Mesothelial cell of epicardium (in vitro differentiated cells): Measurements from ENCODE around the gene DHX32. TPM values are rescaled to one million over a fixed set of nuclear protein-coding genes. Genes with fewer than 3 reads are reported as not detected.
A peak's percentile ranks its signal among the peaks of the same experiment; 100 is the strongest.

Source experiments
- DNase-seq, 2 experiments: peaks; one replicate each; pipeline ENCODE4 v3.0.0; 2021; ENCODE audit warnings: low spot score in 2 of 2; ENCODE audit not compliant: unreplicated experiment in 2 of 2
- H3K27ac Mint-ChIP-seq: 2 replicates; pipeline ENCODE4 v1.8.0; 2021; ENCODE audit warnings: mixed read lengths
- H3K27me3 Mint-ChIP-seq: 2 replicates; pipeline ENCODE4 v1.8.0; 2021; ENCODE audit warnings: low read depth, mixed read lengths
- H3K36me3 Mint-ChIP-seq: 2 replicates; pipeline ENCODE4 v1.8.0; 2021; ENCODE audit warnings: mixed read lengths
- H3K4me1 Mint-ChIP-seq: 2 replicates; pipeline ENCODE4 v1.8.0; 2021; ENCODE audit warnings: mixed read lengths
- H3K4me3 Mint-ChIP-seq: 2 replicates; pipeline ENCODE4 v1.8.0; 2021; ENCODE audit warnings: mild to moderate bottlenecking, moderate library complexity, mixed read lengths
- H3K9me3 Mint-ChIP-seq: 2 replicates; pipeline ENCODE4 v1.8.0; 2021; ENCODE audit warnings: mixed read lengths
- CTCF ChIP-seq: fragments of 200-600 bp; sonication (generic); IDR thresholded peaks from one replicate; pipeline ENCODE4 v1.5.0; 2021; ENCODE audit warnings: antibody characterized with exemption; ENCODE audit not compliant: unreplicated experiment
- total RNA-seq: library from RNA; stranded (reverse); gene quantifications from 3 replicates; pipeline ENCODE4 v1.2.1, GENCODE V29; 2021

The DHX32 gene
- total RNA-seq, 1 donor from 2014 or later = 30.0 TPM

DNA sequence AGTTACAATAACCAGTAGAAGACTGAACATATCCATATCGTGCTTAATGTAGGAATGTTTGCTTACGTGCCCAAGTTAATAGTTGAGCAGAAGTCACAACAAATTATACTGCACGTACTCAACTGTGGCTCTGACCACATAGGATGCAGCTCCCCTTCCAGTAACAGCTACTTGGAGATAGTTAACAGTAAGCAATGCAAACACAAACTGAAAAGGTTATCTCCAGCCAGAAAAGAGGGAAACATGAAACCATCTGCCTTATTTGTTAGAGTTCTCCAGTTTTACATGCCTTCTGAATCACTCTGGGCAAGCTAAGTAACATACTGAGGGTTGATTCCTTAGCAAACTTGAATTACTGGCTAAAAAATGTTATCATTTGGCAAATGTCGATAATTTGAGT, 9.8 kb downstream of the DHX32 start:
- Mint-ChIP-seq H3K9me3 (peaks cover 13% of the 10 kb centered on the region), H3K4me3 (no peak overlapping the region), H3K27ac (no peak overlapping the region), H3K4me1 (no peaks in the 10 kb centered on the region), H3K36me3 (peaks cover 31% of the 10 kb centered on the region), H3K27me3 (no peaks in the 10 kb centered on the region)
- DNase-seq = no peak
- TF ChIP-seq CTCF = no peak

GRCh38 chr10:125868372-125868975, 12.6 kb downstream of the DHX32 start:
- peak; percentile 68 for TF ChIP-seq CTCF
- Mint-ChIP-seq H3K9me3 (no peaks in the 10 kb centered on the region), H3K36me3 (peaks cover 17% of the 10 kb centered on the region), H3K4me3 (no peak overlapping the region), H3K27ac (peak overlapping the region; percentile 30), H3K4me1 (no peaks in the 10 kb centered on the region), H3K27me3 (no peaks in the 10 kb centered on the region)
- no peak for DNase-seq

DNA sequence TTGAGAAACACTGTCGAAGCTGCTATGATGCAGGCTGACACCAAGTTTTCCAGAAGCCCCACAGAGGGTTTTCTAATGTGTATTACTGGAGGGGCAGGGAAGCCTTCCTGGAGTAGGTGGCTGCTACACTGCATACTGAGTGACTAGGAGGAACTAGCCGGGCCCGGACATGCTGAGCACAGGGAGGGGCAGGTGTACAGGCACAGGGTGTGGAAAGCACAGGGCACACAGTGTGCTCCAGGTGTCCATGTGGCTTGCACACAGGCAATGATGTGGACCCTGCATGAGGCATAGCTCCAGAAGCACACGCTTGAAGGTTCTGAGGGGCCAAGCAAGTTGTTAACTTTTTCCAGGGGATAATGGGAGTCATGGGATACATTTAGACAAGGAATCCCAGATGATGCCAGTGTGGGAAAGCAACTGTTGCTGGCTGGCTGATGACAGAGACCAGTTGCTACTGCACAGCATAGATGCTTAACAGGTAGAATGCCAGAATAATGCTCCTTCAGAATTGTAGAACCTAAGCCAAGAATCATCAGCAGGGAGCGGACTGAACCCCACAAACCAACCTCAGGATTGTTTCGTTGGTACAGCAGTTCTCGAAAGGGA, 14.6 kb downstream of the DHX32 start:
- no peaks in the 10 kb centered on the region for H3K27me3 Mint-ChIP-seq
- no peak overlapping the region for H3K4me3 Mint-ChIP-seq
- no peaks in the 10 kb centered on the region for H3K9me3 Mint-ChIP-seq
- no peak overlapping the region for H3K27ac Mint-ChIP-seq
- peaks cover 14% of the 10 kb centered on the region for H3K36me3 Mint-ChIP-seq
- no peak for TF ChIP-seq CTCF
- no peak for DNase-seq
- H3K4me1 Mint-ChIP-seq = no peaks in the 10 kb centered on the region

DNA sequence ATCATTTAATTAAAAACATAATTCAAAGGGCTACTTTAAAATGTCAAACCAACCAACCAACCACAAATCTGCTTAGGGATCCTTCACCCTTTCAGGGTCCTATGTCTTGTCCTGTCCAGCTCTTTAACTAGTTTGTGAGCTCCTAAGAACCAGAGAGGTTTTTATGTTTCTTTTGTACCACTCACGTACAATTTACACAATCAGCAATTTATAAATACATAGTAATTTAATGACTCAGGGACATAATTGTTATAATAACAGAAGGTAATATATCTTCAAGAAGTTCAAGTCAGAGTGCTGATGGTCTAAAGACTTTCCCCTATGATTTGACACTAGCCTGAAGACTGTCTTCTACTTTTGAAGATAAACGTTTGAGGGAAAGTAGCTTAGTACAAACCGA, 16.0 kb downstream of the DHX32 start:
- TF ChIP-seq CTCF = no peak
- Mint-ChIP-seq H3K9me3 (no peaks in the 10 kb centered on the region), H3K27me3 (no peaks in the 10 kb centered on the region), H3K4me3 (no peak overlapping the region), H3K4me1 (no peaks in the 10 kb centered on the region), H3K27ac (no peak overlapping the region), H3K36me3 (peaks cover 14% of the 10 kb centered on the region)
- DNase-seq = no peak

DNA sequence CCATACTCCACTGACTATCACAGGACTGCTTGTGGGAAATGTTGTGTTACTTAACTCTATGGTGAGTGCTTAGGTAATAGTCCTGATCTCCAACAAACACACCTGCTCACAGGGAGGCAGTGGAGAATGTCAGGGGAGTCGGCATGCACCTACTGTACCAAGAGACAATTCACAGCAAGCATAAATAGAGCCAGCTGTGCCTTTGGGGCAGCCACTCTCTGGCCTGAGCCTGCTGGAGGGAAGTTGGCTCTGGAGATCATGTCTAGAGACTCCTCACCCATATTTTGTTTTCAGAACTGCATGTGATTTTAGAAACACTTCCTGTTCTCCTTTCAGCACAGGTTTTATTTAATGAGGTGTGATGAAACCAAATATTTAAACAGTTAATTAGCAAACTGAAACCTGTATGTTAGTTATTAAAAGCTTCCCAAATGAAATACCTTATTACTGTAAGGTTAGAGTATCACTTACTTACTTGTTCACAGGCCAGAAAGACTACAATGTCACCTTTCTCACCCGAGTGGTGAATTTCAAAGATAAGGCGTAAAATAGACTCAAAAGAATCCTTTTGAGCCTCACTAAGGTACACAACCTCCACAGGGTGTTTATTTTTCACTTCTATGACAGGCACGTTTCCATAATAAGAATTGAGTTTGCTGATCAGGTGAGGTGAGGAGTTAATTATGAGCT, 21.8 kb downstream of the DHX32 start:
- Mint-ChIP-seq H3K36me3 (peaks cover 12% of the 10 kb centered on the region), H3K27ac (no peak overlapping the region), H3K4me1 (peaks cover 5% of the 10 kb centered on the region), H3K4me3 (no peak overlapping the region), H3K9me3 (no peaks in the 10 kb centered on the region), H3K27me3 (no peaks in the 10 kb centered on the region)
- no peak for DNase-seq
- TF ChIP-seq CTCF = no peak
